ENCODE data around the gene PUS1. TPM values are rescaled to one million over a fixed set of nuclear protein-coding genes. Genes with fewer than 3 reads are reported as not detected.
A peak's percentile ranks its signal among the peaks of the same experiment; 100 is the strongest.

The PUS1 gene
- total and polyA plus RNA-seq, 10 of the 15 experiments (the other 5 are each of a cell fraction or from before 2014, with no cell fraction given): 1.3 to 74.2 (median 25.4) TPM

DNA sequence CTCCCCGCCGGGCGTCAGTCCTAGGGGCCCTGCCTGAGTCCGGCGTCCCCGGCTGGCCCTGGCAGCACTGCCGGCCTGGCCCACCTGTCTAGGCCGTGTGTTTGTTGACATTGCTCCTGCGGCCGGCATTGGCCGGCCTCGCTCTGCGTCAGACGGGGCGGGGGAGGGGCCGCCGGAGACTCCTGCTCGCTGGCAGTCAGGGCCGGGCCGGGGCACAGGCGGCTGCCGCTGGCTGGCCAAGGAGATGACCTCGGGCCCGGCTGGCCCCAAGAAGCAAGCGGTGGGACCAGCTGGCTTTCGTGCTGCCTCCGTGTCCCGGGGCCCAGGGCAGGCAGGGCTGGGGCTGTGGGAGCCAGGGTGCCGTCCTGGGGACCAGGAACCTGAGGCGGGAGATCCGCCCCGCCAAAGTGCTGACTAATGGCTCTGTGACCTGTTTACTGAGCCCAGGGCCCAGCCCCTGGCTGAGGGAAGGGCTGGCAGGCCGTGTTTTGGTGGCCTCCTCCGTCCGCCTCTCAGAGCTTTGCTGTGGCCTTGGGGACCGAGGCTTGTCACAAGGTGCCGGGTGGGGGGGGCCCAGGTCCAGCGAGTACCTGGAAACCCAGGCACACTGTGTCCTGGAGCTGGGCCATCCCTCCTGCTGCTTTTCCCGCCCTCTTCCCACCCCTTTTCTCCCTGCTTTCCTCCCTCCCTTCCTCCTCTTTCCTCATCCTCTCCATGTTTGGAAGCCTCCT lies 32.8 kb upstream of the PUS1 start (continued):
- no peak for TF ChIP-seq TBL1XR1 (IDR thresholded peaks at IDR 0.05; ENCODE audit: low read depth, low read length)

- H3K36me3 ChIP-seq (ENCODE audit: control insufficient read depth in 2 of 2, insufficient read depth in 2 of 2, low read length in 1 of 2): no peaks in the 10 kb centered on the region
- DNase-seq (ENCODE audit: low read depth, low spot score): no peak
- H3K9me3 ChIP-seq (replicated peaks; ENCODE audit: control insufficient read depth, insufficient read depth, low read length): no peaks in the 10 kb centered on the region
- no peak overlapping the region; the same call in 1 of the 2 replicates for H3K4me3 ChIP-seq
- RAD21 ChIA-PET (ENCODE audit: unreplicated experiment): no interaction called here
- FAIRE-seq: no peak
- SMC1A ChIA-PET (ENCODE audit: uncharacterized antibody, unreplicated experiment): no interaction called here
- no peak overlapping the region for H3K9ac ChIP-seq (ENCODE audit: control insufficient read depth, insufficient read depth, low read length)
- H3K4me2 ChIP-seq (ENCODE audit: control insufficient read depth, insufficient read depth): peak overlapping the region; percentile 82
- peaks cover 12% of the 10 kb centered on the region for H3K4me1 ChIP-seq (ENCODE audit: control insufficient read depth, insufficient read depth, low read length)
- CTCF ChIA-PET: no interaction called here
- ATAC-seq: no peak
- TF ChIP-seq SMC3 (IDR thresholded peaks at IDR 0.05; ENCODE audit: borderline replicate concordance, low read length) (no peak), CHD1 (IDR thresholded peaks at IDR 0.05; ENCODE audit: low read depth, low read length) (no peak), SREBF1 (IDR thresholded peaks at IDR 0.05; ENCODE audit: low read length) (no peak), ZNF622 (IDR thresholded peaks at IDR 0.05) (no peak), CHD4 (IDR thresholded peaks at IDR 0.05) (no peak), ESRRA (IDR thresholded peaks at IDR 0.05; ENCODE audit: low read length) (no peak), TAF1 (IDR thresholded peaks at IDR 0.05; ENCODE audit: borderline replicate concordance, low read depth, low read length) (no peak), NFXL1 (IDR thresholded peaks at IDR 0.05; ENCODE audit: borderline replicate concordance) (no peak), EGR1 (IDR thresholded peaks at IDR 0.05; ENCODE audit: borderline replicate concordance in 1 of 2, low read depth in 2 of 2, low read length in 2 of 2) (no peak), CBFB (IDR thresholded peaks at IDR 0.05; ENCODE audit: low read depth) (no peak), WRNIP1 (IDR thresholded peaks at IDR 0.05; ENCODE audit: borderline replicate concordance, low read depth, low read length) (no peak), ZSCAN29 (IDR thresholded peaks at IDR 0.05) (no peak)
- TF ChIP-seq, protein P1, sequence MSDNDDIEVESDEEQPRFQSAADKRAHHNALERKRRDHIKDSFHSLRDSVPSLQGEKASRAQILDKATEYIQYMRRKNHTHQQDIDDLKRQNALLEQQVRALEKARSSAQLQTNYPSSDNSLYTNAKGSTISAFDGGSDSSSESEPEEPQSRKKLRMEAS (IDR thresholded peaks at IDR 0.05; ENCODE audit: low read depth, low read length): no peak
- TF ChIP-seq, protein P2, sequence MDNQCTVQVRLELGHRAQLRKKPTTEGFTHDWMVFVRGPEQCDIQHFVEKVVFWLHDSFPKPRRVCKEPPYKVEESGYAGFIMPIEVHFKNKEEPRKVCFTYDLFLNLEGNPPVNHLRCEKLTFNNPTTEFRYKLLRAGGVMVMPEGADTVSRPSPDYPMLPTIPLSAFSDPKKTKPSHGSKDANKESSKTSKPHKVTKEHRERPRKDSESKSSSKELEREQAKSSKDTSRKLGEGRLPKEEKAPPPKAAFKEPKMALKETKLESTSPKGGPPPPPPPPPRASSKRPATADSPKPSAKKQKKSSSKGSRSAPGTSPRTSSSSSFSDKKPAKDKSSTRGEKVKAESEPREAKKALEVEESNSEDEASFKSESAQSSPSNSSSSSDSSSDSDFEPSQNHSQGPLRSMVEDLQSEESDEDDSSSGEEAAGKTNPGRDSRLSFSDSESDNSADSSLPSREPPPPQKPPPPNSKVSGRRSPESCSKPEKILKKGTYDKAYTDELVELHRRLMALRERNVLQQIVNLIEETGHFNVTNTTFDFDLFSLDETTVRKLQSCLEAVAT (IDR thresholded peaks at IDR 0.05): no peak
- H3K27me3 ChIP-seq (replicated peaks in 1 of 2; ENCODE audit: control insufficient read depth in 2 of 2, insufficient read depth in 2 of 2, low read length in 1 of 2): no peaks in the 10 kb centered on the region
- POLR2A ChIA-PET: no interaction called here
- BruUV-seq (replicated peaks): no TSS peak
- 76% methylated on average over 14 of the region's 14 CpGs for WGBS (ENCODE audit: insufficient coverage, insufficient replicate concordance, low lambda C conversion rate, missing lambda C conversion rate)
- H4K20me1 ChIP-seq (ENCODE audit: control insufficient read depth, insufficient read depth): no peaks in the 10 kb centered on the region
- in situ Hi-C loops (cut with MboI): no loop called here
- H3K27ac ChIP-seq (ENCODE audit: control insufficient read depth, insufficient read depth): no peak overlapping the region
- intact Hi-C loops (cut with micrococcal nuclease; ENCODE audit: unreplicated experiment): no loop called here
- no peaks in the 10 kb centered on the region for H3K79me2 ChIP-seq (ENCODE audit: control insufficient read depth, insufficient read depth, low read length)
- H2AFZ ChIP-seq (ENCODE audit: control insufficient read depth, low read depth, low read length): no peak overlapping the region
Observed at GRCh38 chr12:131896811-131897270, 32.2 kb upstream of the PUS1 start.

All from GM12878 (cell line).